ENCODE results near the gene GZF1. TPM values are rescaled to one million over a fixed set of nuclear protein-coding genes. Genes with fewer than 3 reads are reported as not detected.
A peak's percentile ranks its signal among the peaks of the same experiment; 100 is the strongest.
"Not testable (repeated sequence)": the region's sequence is repeated elsewhere in the genome, so short reads cannot be mapped to it uniquely, and the experiment has no call there.

The GZF1 gene
- total RNA-seq, 1 experiment from 2014 or later, result 25.2 TPM

DNA sequence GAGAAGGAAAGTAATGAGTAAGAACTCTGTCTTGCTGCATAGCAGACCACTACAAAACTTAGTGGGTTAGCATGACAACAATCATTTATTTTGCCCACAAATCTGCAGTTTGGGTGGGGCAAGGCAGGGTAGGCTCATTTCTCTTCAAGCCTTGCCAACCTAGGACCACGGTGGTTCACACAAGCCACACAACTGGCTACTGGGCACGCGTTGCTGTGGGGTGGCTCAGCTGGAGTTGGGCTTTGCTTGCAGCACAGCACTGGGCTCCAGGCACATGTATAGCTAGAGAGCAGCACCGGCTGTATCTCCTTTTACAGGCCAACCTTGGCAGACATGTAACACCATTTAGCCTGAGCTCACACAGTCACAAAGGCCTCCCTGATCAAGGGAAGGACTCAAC lies 16.0 kb upstream of the GZF1 start:
- DNase-seq (ENCODE audit: low spot score), result no peak

- no peak for DNase-seq (ENCODE audit: low spot score)
Observed at GRCh38 chr20:23347791-23348190, 14.2 kb upstream of the GZF1 start.

DNA sequence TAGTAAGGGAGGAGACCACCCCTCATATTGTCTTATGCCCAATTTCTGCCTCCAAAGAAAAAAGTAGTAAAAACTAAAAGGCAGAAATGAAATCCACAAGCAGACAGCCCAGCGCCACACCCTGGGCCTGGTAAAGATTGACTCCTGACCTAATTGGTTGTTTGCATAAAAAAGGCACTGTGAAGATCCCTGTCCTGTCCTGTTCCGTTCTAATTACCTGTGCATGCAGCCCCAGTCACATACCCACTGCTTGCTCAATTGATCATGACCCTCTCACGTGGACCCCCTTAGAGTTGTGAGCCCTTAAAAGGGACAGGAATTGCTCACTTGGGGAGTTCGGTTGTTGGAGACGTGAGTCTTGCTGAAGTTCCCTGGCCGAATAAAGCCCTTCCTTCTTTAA lies 13.5 kb upstream of the GZF1 start:
- not testable (repeated sequence) for DNase-seq (ENCODE audit: low spot score)

DNA sequence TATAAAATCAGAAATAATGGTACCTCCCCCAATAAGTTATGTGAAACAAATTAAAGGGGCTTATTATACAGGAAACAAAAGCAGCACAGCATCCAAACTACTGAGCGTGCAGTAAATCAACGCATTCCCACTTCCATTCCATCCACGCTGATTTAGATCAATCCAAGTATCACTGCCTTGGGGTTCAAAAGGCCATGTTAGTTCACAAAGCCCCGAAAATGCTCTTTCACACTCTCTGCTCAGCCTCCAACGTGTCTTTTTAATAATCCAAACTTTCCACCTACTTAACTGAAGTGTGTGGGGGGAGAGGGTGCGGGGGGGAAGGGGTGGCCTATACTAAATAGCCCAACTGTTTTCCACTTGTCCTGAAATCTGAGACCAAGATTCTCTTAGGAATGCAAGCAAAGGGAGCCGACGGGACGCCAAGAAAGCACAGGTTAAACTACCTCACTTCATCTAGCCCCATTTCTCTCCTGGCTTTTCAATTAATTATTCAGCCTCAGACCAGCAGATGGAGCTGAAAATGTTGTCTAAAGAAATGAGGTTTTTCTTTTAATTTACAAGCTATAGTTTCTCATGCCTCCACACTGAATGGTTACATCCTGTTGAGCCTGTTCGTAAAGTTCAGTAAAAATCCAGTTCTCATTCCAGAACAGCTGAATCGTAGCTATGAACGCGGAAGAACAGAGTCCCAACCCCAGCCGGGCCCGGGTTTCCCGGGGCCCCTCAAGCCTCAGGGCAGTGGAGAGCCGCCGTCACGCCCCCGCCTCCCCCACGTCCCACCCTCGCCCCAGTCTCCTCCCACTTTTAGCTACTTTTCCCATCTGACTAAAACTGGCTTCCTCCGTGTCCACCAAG lies 12.4 kb upstream of the GZF1 start:
- peak; percentile 80 for DNase-seq (ENCODE audit: low spot score)

GRCh38 chr20:23350196-23350903 lies 11.6 kb upstream of the GZF1 start, which contains the start of gene NXT1:
Gene NXT1 (plus strand): TSS chr20:23350791. CDS start chr20:23354042, 3,251 bp downstream.
- peak; percentile 98 for DNase-seq (ENCODE audit: low spot score)

DNA sequence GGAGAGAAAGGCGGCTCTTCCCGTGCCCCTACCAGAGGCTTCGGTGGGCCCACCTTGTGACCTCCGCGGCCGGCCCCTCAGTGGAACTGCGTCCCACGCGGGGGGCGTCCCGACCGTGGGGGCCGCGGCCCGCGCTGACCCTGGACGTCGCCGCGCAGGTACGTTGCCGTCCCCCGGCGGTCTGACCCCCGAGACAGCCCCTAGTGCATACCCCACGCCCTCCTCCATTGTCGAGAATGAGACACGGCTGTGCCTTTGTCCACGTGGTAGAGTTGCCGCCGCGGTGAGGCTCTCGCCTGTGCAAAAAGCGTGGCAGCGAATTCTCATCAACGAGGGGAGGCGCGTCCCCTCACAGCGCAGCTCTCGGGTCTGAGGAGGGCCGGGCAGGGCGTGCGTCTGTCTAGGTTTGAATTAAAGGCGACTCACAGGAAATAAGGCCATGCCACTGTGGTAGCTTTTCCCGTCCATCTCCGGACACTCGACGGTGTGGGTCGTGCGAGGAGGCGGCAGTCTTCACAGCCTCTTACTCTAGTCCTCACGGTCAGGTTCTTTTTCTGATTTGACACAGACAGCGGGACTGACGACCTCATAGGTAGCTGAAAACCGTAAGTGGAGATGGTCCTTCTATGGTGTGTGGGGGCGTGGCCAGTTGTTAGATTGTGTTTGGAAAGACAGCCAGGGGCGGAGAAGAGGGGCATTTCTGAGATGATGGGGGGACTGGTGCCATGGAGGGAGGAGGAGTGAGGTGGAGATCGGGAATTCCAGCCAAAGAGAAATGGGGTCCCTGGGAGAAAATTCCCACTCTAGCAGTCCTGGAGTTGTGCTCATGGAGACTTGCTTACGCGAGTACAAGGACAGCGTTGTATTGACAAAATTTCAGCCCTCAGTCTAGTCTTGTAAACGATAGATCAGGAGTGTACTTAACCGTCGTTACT lies 10.8 kb upstream of the GZF1 start:
- peak; percentile 34 for DNase-seq (ENCODE audit: low spot score)

DNA sequence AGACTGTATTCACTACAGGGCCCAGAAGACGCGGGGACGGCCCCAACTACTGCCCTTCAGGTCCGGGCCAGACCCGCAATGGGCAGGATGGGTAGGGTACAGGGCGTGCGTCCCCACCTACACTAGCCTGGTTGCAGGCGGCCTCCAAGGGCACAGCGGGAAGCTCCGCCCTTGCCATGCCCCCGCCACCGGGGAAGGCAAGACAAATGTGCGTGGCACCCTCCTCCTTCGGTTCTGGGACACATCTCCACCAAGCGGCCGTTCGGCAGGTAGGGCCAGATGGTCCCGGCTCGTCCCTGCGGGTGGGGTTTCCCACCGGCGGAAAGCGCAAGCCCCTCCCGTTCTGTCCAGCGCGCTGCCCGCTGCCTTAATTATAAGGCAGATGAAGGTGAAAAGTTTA lies 5.8 kb upstream of the GZF1 start:
- DNase-seq (ENCODE audit: low spot score), result no peak

DNA sequence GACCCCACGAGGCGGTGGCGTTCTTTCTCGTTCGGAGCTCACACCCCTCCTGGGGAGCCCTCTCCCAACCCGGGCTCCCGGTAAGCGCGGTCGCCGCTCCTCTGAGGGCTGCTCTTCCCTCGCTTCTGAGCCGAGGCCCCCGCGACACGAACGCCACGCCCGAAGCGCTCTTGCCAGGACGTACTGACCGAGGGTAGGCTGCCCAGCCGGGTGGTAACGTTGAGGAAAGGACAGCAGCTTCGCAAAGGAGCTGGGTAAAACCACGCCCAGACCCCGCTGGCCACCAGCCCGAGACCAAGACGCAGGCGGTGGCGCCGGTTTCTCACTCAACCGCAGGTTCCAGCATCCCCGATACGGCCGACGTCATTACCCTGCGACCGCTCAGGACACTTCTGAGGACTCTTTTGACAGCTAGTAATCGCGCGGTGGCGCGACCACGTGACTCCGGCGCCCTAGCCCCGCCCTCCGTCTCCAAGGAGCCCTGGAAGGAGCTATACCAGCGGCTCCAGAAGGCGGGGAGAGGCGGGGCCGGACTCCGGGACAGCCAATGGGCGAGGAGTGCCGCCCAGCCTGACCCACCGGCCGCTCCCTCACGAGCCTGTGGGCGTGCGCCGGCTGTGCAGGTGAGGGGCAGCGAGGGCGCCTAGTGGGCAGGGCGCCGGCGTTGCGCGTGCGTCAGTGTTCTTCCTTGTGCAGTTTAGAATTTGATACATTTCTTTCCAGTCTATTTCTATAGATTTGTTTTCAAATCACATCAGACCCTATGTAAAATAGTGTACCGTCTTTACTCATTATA lies 4.0 kb upstream of the GZF1 start:
- peak; percentile 99 for DNase-seq (ENCODE audit: low spot score)

GRCh38 chr20:23358563-23358906 lies 3.4 kb upstream of the GZF1 start:
- no peak for DNase-seq (ENCODE audit: low spot score)

DNA sequence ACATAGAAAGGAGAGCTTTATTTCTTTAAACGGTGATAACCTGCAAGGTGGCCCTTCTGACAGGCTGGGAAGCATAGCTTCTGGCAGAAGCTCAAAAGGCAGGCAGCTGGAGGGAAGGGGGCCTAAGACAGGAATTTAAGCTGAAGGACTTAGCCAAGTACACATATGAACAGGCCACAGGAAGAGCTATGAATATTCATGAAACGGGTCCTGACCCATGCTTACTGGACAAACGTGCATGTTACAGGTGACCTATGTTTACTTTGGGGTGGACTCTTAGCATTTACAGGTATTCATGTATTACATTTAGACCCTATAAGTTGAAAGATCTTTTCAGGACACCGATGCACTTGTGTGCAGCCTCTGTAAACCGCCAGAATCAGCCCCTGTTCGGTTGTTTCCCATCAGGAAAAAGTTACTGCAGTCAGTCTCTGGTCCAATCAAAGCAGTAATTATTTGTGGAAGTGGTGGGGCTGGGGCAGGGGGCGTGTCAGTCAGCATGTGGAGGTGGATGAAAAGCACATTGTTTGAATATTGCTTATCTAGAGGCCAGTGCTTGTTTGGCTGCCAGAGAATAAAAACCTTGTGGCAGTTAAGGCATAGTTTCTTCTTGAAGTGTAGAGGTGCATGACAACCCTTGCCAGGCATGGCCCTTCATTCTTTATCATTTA lies 2.9 kb upstream of the GZF1 start:
- DNase-seq (ENCODE audit: low spot score), result no peak

DNA sequence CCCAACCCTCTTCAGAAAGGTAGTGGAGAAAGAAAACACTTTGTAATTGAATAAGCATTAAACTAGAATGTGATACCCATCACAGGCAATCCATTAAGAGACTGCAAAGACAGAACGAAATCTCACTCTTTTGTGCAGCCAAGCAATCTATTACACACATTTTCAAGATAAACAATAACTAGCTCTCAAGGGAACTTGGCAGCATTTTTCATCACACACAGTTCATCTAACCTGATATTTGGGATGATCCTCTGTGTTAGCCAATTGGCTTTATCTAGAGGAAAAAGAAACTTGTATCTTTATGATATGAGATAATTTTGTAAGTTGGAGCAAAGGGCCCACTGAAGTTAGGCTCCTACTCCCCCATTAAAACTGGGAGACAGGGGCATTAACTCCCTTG lies 1.5 kb upstream of the GZF1 start:
- no peak for DNase-seq (ENCODE audit: low spot score)

GRCh38 chr20:23361119-23361475 lies 885 bp upstream of the GZF1 start:
- peak; percentile 47 for DNase-seq (ENCODE audit: low spot score)

- peak; percentile 59 for DNase-seq (ENCODE audit: low spot score)
Observed at GRCh38 chr20:23362392-23363256, 642 bp downstream of the GZF1 start.

DNA sequence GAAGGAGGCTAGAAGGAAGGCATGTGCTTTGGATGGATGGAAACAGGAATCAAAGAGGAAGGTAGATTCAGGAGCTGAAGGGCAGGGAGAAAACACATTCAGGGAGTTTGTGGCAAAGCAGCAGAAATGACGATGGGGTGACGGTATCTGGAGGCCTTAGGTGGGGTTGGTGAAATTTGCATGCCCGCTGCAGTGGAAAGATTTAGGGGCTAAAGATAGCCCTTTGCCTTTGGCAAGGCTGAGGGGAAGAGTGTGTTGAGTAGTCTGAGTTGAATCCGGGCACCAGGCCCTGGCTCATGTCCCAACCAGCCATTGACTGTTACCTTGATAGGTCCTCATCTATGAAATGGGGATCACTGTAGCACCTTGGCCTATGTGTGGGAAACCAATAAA lies 1.3 kb downstream of the GZF1 start:
- no peak for DNase-seq (ENCODE audit: low spot score)

- DNase-seq (ENCODE audit: low spot score), result no peak
Observed at GRCh38 chr20:23365390-23366165, 3.6 kb downstream of the GZF1 start.

DNA sequence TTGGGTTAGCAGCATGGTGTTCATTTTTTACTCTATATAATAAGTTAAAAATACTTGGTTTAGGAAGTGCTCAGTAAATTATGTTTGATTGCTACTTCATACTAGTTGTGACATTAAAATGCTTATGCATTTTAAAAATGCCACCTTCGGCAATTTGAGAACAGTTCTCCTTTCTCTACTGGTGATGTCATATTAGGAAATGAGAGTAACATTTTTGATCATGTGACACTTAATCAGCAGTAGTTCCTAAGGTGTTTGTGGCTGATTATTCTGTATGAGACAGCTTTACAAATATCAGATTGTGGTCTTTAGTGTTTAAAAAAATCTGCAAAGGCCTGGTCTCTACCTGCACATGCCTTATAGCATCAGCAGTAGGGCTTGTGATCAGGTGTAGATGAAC lies 4.4 kb downstream of the GZF1 start:
- no peak for DNase-seq (ENCODE audit: low spot score)

- no peak for DNase-seq (ENCODE audit: low spot score)
Observed at GRCh38 chr20:23367770-23368169, 5.8 kb downstream of the GZF1 start.

GRCh38 chr20:23368316-23369071 lies 6.5 kb downstream of the GZF1 start:
- no peak for DNase-seq (ENCODE audit: low spot score)

All from HT-29 (cell line).